ENCODE results near the gene CDKN2B-AS1. TPM values are rescaled to one million over a fixed set of nuclear protein-coding genes. Genes with fewer than 3 reads are reported as not detected.

Gene CDKN2B-AS1
- total RNA-seq, 4 donors from 2014 or later: 0.42 to 3.9 (median 0.69) TPM; not detected in 1

- TF ChIP-seq, protein P1, sequence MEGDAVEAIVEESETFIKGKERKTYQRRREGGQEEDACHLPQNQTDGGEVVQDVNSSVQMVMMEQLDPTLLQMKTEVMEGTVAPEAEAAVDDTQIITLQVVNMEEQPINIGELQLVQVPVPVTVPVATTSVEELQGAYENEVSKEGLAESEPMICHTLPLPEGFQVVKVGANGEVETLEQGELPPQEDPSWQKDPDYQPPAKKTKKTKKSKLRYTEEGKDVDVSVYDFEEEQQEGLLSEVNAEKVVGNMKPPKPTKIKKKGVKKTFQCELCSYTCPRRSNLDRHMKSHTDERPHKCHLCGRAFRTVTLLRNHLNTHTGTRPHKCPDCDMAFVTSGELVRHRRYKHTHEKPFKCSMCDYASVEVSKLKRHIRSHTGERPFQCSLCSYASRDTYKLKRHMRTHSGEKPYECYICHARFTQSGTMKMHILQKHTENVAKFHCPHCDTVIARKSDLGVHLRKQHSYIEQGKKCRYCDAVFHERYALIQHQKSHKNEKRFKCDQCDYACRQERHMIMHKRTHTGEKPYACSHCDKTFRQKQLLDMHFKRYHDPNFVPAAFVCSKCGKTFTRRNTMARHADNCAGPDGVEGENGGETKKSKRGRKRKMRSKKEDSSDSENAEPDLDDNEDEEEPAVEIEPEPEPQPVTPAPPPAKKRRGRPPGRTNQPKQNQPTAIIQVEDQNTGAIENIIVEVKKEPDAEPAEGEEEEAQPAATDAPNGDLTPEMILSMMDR (IDR thresholded peaks at IDR 0.05): no peak
- no peak for TF ChIP-seq POLR2A (IDR thresholded peaks at IDR 0.05)
- TF ChIP-seq POLR2AphosphoS5 (IDR thresholded peaks at IDR 0.05): no peak
- TF ChIP-seq EP300 (IDR thresholded peaks at IDR 0.05): no peak
- H3K27ac ChIP-seq: no peak overlapping the region
- H3K27me3 ChIP-seq: peaks cover 100% of the 10 kb centered on the region
Observed at GRCh38 chr9:21972361-21972760, 22.2 kb upstream of the CDKN2B-AS1 start.

DNA sequence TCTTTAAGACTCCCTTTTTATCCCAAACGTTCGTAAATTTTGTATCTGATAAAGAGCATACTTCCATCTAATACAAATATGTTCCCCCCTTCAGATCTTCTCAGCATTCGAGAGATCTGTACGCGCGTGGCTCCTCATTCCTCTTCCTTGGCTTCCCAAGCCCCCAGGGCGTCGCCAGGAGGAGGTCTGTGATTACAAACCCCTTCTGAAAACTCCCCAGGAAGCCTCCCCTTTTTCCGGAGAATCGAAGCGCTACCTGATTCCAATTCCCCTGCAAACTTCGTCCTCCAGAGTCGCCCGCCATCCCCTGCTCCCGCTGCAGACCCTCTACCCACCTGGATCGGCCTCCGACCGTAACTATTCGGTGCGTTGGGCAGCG, 20.3 kb upstream of the CDKN2B-AS1 start:
- no peak for ATAC-seq
- peaks cover 100% of the 10 kb centered on the region for H3K27me3 ChIP-seq
- H3K27ac ChIP-seq: no peak overlapping the region
- peak overlapping the region in 1 of 2 donors; percentile 49 for H3K4me3 ChIP-seq
- WGBS, 2 donors (ENCODE audit: low coverage in 1 of 2): 0 to 6% methylated on average over 8 to 17 of the region's 21 CpGs
- TF ChIP-seq EP300 (IDR thresholded peaks at IDR 0.05) (no peak), POLR2AphosphoS5 (IDR thresholded peaks at IDR 0.05) (no peak), POLR2A (IDR thresholded peaks at IDR 0.05) (no peak)
- TF ChIP-seq, protein P1 (IDR thresholded peaks at IDR 0.05): no peak
- H3K36me3 ChIP-seq: no peaks in the 10 kb centered on the region
- peaks cover 5 to 35% (median 15%) of the 10 kb centered on the region in 3 donors for H3K4me1 ChIP-seq
- H3K9me3 ChIP-seq: no peaks in the 10 kb centered on the region

More at GRCh38 chr9:21972361-21972760, 22.2 kb upstream of the CDKN2B-AS1 start:
- Histone ChIP-seq H3K9me3 (no peaks in the 10 kb centered on the region), H3K4me3 (no peak overlapping the region), H3K4me1 (peaks cover 5 to 52% (median 20%) of the 10 kb centered on the region in 3 donors), H3K36me3 (no peaks in the 10 kb centered on the region)
- ATAC-seq: no peak

GRCh38 chr9:21974722-21975409, 19.7 kb upstream of the CDKN2B-AS1 start:
- ATAC-seq: peak; percentile 39
- Histone ChIP-seq H3K27ac (no peak overlapping the region), H3K36me3 (no peaks in the 10 kb centered on the region), H3K4me1 (peaks cover 5 to 30% (median 15%) of the 10 kb centered on the region in 3 donors), H3K9me3 (no peaks in the 10 kb centered on the region), H3K4me3 (peak overlapping the region in 1 of 2 donors; percentile 49), H3K27me3 (peaks cover 100% of the 10 kb centered on the region)
- WGBS, 2 donors (ENCODE audit: low coverage in 1 of 2): 0% methylated on average over 3 of the region's 51 CpGs; no CpG with 5 or more reads in 1 of the 2 donors
- no peak for TF ChIP-seq POLR2AphosphoS5 (IDR thresholded peaks at IDR 0.05)
- TF ChIP-seq EP300 (IDR thresholded peaks at IDR 0.05): no peak
- TF ChIP-seq, protein P1 (IDR thresholded peaks at IDR 0.05): no peak
- no peak for TF ChIP-seq POLR2A (IDR thresholded peaks at IDR 0.05)

DNA sequence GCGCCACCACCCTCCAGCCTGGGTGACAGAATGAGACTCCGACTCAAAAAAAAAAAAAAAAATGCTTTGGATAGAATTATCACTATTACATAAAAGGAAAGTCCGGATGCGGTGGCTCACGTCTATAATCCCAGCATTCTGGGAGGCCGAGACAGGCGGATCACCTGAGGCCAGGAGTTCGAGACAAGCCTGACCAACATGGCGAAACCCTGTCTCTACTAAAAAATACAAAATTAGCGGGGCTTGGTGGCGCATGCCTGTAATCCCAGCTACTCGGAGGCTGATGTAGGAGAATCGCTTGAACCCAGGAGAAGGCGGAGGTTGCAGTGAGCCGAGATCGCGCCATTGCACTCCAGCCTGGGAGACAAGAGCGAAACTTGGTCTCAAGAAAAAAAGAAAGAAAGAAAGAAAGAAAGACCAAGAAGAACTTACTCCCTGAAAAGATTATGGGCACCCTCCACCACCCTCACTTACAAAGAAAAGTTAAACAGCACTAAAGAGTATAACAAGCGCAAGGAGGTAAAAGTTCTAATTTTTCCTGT, 18.2 kb upstream of the CDKN2B-AS1 start:
- WGBS, 2 donors (ENCODE audit: low coverage in 1 of 2): 18 to 20% methylated on average over 4 to 19 of the region's 19 CpGs
- no peaks in the 10 kb centered on the region for H3K36me3 ChIP-seq
- TF ChIP-seq EP300 (IDR thresholded peaks at IDR 0.05): no peak
- no peak for TF ChIP-seq POLR2AphosphoS5 (IDR thresholded peaks at IDR 0.05)
- no peak for TF ChIP-seq POLR2A (IDR thresholded peaks at IDR 0.05)
- TF ChIP-seq, protein P1 (IDR thresholded peaks at IDR 0.05): no peak
- H3K4me1 ChIP-seq: peaks cover 5 to 16% (median 12%) of the 10 kb centered on the region in 3 donors
- no peak overlapping the region for H3K27ac ChIP-seq
- H3K9me3 ChIP-seq: no peaks in the 10 kb centered on the region
- H3K4me3 ChIP-seq: no peak overlapping the region
- H3K27me3 ChIP-seq: peaks cover 98% of the 10 kb centered on the region
- ATAC-seq: no peak

DNA sequence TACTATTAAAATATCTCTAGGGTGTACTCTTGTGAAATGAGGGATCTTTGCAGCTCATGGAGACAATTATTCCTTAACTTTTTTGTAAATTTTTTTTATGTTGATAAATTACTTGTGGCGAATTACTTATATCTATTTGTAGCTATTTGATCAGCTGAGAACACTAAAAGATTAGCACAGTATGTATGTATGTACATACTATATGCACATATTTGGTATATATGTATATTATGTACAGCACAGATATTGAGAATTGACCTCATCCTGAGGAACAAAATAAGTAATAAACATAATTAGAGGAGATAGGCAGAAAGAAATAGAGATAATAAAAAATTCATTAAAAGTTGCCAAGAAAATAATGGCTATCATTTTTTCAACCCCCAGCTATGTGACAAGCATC, 12.2 kb upstream of the CDKN2B-AS1 start:
- Histone ChIP-seq H3K9me3 (no peaks in the 10 kb centered on the region), H3K36me3 (no peaks in the 10 kb centered on the region), H3K27ac (no peak overlapping the region), H3K4me1 (no peaks in the 10 kb centered on the region), H3K27me3 (peaks cover 93% of the 10 kb centered on the region), H3K4me3 (no peak overlapping the region)
- WGBS, 2 donors (ENCODE audit: low coverage in 1 of 2): 47 to 55% methylated on average over 1 of the region's 1 CpG
- ATAC-seq: no peak
- TF ChIP-seq EP300 (IDR thresholded peaks at IDR 0.05): no peak
- no peak for TF ChIP-seq POLR2AphosphoS5 (IDR thresholded peaks at IDR 0.05)
- no peak for TF ChIP-seq POLR2A (IDR thresholded peaks at IDR 0.05)
- TF ChIP-seq, protein P1 (IDR thresholded peaks at IDR 0.05): no peak
